Liver (tissue), 3 donors: Measurements from ENCODE around the gene RTN4RL1.

Source experiments
- TAF1 ChIP-seq: conservative IDR thresholded peaks from 2 replicates; pipeline ENCODE4 v1.6.1; 2016; ENCODE audit warnings: antibody characterized with exemption, mild to moderate bottlenecking
- TF ChIP-seq, protein P1 (sequence below): fragments of 150-350 bp; IDR thresholded peaks from 2 replicates; pipeline ENCODE4 v1.5.1; 2017; ENCODE audit warnings: improper control_type of control experiment, low read depth, low read length; ENCODE audit not compliant: missing input control
- TF ChIP-seq, protein P2 (sequence below): IDR thresholded peaks from 2 replicates; pipeline ENCODE4 v1.6.1; 2016; ENCODE audit warnings: antibody characterized with exemption
- donor health status: healthy.
- donor health status: healthy.

DNA sequence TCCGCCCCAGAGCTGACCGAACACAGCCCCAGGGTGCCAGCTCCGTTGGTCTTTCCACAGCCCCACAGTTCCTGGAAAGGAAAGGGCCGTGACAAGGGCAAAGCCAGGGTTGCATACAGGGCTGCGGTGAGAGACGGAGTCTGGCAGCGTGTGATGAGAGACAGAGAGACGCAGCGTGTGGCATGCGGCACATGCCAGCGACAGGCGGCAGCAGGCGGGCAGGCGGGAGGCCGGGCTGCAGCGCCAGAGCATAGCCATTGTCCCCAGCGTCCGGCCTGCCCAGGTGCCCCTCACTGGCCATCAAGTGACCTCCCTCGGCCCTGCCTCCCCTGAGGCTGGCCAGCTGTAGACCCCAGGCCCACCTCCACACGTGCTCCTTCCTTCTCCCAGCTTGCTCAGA lies 8.6 kb downstream of the RTN4RL1 start:
- TF ChIP-seq, protein P1, sequence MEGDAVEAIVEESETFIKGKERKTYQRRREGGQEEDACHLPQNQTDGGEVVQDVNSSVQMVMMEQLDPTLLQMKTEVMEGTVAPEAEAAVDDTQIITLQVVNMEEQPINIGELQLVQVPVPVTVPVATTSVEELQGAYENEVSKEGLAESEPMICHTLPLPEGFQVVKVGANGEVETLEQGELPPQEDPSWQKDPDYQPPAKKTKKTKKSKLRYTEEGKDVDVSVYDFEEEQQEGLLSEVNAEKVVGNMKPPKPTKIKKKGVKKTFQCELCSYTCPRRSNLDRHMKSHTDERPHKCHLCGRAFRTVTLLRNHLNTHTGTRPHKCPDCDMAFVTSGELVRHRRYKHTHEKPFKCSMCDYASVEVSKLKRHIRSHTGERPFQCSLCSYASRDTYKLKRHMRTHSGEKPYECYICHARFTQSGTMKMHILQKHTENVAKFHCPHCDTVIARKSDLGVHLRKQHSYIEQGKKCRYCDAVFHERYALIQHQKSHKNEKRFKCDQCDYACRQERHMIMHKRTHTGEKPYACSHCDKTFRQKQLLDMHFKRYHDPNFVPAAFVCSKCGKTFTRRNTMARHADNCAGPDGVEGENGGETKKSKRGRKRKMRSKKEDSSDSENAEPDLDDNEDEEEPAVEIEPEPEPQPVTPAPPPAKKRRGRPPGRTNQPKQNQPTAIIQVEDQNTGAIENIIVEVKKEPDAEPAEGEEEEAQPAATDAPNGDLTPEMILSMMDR = no peak
- TF ChIP-seq TAF1 = no peak
- TF ChIP-seq, protein P2, sequence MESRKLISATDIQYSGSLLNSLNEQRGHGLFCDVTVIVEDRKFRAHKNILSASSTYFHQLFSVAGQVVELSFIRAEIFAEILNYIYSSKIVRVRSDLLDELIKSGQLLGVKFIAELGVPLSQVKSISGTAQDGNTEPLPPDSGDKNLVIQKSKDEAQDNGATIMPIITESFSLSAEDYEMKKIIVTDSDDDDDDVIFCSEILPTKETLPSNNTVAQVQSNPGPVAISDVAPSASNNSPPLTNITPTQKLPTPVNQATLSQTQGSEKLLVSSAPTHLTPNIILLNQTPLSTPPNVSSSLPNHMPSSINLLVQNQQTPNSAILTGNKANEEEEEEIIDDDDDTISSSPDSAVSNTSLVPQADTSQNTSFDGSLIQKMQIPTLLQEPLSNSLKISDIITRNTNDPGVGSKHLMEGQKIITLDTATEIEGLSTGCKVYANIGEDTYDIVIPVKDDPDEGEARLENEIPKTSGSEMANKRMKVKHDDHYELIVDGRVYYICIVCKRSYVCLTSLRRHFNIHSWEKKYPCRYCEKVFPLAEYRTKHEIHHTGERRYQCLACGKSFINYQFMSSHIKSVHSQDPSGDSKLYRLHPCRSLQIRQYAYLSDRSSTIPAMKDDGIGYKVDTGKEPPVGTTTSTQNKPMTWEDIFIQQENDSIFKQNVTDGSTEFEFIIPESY = no peak
